HG02885 (cell line): ENCODE measurements around the gene SAP130.

Experiments used
- ATAC-seq: cut with Tn5 transposase; IDR thresholded peaks from one replicate; pipeline ENCODE4 v1.9.1; 2021; ENCODE audit warnings: mild to moderate bottlenecking; ENCODE audit not compliant: unreplicated experiment, poor library complexity

SAP130 gene

DNA sequence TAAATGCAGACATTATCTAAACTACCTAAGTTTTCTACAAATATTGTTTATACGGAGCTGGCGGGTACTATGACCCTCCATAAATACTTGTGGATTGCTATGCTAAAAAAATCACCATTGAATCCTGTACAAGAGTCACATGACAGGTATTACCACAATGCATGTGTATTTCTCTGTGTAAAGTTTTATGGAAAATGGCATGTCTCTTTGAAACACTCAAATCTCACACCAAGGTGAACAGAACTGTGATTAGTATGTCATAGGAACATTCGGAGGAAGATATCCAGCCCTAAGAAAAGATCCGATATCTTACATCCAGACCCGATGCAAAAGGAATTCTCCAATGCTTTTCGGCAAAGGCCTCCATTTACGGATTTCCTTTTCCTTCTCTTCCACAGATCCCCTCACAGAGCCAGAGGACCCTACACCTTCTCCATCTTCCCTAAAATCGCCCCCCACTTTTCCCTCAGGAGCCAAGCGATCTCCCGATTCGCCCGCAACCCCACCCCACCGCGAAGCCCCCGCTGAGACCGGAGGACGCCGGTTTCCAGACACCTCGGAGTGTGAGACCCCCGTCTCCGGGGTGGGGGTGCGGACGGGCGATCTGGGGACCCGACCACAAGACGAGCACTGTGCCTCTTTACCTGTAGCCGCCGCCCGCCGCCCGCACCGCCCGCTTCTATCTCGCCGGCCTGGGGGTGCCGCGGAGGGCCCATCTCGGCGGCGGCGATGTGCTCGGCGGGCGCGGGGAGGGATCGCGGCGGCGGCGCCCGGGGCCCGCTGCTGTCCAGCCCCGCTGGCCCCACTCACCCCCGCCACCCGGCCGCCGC lies 1.2 kb downstream of the SAP130 start:
- no peak for ATAC-seq

DNA sequence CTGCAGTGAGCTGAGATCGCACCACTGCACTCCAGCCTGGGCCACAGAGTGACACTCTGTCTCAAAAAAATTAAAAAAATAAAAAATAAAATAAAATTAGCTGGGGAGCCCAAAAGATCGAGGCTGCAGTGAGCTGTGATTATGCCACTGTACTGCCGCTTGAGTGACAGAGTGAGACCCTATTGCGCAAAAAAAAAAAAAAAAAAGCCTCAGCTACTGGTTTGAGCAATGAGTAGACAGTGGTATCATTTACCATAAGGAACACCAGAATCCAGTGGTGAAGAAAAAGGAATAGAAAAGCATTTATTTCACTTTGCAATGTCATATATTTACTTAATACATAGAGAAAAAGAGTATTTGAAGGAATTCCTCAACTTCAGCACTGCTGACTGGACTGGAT lies 3.0 kb downstream of the SAP130 start:
- no peak for ATAC-seq

DNA sequence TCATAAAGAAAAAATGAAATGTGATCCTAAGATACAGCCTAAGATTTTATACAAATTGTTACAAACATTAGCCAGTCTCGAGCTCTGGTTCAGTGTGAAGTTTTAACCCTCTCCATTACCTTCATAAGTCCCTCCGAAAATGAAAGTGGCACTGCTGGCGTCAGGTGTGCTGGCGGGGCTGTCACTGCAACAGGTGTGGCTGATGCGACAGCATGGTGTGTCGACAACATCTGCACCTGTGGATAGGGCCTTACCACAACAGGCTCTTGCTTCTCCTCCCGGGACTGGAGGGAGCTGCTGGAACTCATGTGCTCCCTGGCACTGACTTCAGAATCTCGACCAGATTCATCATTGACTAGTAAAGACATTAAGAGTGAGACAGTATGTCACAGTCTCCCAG lies 10.3 kb downstream of the SAP130 start:
- ATAC-seq: no peak

DNA sequence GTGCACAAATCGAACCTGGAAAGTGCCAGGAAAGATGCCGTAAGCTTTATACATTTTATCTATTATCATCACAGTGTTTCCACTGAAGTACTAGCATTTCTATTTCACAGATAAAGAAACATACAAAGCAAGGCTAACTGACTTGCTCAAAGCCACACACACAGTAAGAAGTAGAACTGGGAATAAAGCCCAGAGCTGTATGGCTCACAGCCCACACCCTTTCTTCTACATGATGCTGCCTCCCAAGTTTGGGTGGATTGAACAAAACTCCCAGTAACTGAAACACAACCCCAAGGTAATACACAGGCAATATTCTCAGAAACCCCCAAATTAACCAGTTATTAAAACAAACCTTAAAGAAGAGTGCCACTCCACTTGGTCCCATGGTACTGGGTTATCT lies 11.2 kb downstream of the SAP130 start:
- ATAC-seq: no peak

DNA sequence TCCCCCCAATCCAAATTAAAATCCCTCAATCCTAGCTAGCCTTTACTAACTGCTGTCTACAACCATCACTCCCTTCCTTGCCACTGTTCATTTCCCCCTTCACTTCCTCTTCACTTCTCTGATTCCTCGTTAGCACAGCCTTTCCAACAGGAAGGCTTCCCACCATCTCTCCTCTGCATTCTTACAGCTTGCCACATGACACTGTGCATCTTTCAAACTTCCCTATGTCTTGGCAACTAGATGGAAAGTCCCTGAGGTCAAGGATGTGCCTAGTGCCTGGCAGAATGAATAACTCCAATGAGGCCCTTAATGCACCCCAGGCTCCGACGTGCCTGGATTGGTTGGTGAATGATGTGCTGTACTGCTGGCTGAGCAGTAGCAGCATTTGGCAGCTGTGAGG lies 15.2 kb downstream of the SAP130 start:
- no peak for ATAC-seq

DNA sequence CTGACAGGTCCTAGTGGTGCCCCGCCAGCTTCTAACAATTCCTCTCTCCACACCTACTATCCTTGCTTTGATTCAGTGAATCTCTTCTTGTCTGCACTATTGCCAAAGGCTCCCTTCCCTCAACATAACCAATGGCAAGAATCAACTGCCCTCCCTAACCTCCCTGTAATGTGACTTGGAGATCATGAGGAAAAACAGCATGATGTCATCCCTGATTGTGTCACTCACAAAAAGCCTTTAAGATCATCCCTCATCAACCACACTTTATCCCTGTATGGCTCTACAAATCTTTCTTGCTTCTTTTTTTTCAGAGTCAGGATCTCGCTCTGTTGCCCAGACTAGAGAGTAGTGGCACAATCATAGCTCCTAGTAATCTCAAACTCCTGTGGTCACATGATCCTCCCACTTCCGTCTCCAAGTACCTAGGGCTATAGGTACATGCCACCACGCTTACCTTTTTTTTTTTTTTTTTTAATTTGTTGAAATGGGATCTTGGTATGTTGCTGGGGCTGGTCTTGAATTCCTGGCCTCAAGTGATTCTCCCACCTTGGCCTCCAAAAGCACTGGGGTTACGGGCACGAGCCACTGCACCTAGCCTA lies 19.7 kb downstream of the SAP130 start:
- ATAC-seq: no peak

DNA sequence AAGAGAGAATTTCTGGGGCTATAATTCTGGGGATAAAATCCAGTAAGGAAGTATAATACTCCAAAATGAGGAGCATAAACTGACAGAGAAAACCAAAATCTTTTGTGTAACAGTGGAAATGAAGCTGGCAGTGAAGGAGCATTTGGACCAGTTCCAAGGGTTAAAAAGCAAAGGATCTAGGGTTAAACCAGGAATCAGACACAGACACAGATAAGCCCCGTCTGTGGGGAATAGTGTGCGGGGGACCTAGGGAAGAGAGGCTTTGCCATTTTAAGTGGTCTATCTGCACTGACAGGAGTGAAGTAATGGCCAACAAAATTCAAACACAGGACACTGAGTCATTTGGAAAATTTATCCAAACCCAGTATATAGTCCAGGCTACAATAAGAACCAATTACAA lies 23.4 kb downstream of the SAP130 start:
- no peak for ATAC-seq

DNA sequence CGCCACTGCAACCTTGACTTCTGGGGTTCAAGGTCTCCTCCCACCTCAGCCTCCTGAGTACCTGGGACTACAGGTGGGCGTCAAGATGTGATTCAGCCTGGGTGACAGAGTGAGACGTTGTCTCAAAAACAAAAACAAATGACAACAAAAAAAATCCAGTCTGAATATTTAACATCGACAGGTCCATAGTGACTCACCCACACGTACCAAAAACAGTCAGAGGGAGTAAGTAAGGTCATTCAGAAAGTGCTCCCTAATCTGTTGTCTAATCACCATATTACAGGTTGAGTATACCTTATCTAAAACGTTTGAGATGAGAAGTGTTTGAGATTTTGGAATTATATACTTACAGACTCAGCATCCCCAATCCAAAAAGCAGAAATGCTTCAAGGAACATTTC lies 24.4 kb downstream of the SAP130 start:
- ATAC-seq: no peak

DNA sequence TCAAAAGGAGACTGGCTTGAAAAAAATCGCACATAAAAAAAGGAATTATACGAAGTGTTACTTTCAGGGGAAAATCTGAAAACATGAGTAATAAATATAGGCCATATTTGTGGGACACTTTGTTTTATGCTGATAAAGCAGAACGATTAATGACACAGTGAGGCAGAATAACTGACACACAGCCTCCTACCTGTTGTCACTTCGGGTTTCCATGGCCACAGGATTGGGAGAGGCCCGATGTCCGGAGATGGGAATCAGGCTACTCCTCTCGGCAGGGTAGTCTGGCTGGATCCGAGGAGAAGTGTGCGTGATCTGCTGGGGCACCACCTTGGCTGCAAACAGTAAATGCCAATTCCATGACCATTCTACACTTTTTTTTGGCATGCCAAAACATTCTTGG lies 31.7 kb downstream of the SAP130 start:
- no peak for ATAC-seq

DNA sequence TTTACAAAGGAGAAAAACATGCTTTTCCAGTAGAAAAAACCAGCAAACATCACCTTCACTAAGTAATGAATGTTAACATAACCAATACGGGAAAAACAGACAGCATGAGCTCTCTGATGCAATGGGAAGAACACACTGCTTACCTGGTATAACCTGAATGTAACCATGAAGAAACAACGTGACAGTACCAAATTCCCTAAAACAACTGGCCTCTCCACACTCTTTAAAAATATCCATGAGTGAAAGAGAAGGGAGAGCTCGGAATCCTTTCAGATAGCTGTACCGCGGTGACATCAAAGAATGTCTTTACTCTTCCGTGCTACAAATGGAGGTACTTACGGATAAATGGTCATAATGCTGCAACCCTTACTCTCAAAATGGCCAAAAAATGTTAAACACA lies 32.1 kb downstream of the SAP130 start:
- ATAC-seq: no peak

DNA sequence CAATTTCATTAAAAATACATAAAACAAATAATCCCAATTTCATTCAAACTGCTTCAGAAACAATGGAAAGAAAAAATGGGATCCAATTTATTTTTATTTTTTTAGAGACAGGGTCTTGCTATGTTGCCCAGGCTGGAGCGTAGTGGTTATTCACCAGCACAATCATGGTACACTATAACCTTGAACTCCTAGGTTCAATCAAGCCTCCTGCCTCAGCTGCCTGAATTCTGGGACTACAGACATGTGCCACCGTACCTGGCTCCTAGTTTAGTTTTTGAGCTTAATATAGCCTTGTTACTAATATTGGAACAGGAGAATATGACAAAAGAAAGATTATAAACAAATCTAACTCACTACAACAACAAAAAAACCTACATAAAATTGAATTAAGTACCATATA lies 34.2 kb downstream of the SAP130 start:
- ATAC-seq: no peak

DNA sequence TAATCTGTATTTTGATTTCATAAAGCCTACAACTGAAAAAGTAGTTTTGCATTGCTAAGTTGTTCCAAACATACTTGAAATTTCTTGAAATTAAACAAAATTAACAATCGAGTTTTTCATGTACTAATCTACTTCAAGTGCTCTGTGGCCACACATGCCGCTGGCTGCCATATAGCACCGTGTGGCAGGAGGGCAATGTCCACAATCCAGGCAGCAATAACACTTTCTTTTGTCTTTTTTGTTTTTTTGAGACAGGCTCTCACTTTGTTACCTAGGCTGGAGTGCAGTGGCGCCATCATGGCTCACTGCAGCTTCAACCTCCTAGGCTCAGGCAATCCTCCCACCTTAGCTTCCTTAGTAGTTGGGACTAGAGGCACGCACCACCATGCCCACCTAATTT lies 36.1 kb downstream of the SAP130 start:
- no peak for ATAC-seq

DNA sequence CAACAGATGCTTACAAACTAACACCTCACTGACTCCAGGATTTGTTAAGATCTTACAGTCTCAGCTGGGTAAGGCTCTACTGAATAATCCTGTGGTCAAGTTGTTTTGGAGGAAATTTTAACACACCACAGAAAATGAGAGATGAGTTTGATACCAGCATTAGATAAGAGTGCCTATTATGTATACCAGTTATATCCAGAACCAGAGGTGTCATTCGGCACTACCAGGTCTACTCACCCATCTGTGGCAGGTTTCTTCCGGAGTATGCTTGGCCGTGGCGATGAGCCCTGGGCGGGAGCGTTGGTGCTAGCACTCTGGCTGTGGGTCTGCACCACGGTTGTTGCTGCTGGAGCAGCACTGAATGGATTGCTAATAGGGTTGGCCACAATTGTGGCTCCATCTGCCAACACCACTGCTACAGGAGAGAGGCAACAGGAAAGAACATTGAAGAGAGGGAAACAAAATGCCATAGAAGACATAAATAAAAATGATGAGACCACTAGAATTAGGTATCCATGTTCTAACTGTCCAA lies 41.2 kb downstream of the SAP130 start:
- ATAC-seq: no peak

DNA sequence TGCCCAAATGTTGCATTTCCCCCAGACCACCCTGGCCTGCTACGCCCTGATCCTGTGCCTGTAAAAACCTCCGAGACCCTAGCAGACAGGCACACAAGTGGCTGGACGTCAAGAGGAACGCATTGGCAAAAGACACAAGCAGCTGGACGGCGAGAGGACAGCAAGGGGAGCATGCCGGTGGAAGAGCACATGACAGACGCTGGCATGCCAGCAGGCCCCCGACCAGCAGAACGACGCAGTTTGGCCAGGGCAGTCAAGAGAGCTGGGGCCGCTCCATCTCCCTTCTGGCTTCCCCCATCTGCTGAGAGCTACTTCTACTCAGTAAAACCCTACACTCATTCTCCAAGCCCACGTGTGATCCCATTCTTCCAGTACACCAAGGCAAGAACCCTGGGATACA lies 42.1 kb downstream of the SAP130 start:
- no peak for ATAC-seq

DNA sequence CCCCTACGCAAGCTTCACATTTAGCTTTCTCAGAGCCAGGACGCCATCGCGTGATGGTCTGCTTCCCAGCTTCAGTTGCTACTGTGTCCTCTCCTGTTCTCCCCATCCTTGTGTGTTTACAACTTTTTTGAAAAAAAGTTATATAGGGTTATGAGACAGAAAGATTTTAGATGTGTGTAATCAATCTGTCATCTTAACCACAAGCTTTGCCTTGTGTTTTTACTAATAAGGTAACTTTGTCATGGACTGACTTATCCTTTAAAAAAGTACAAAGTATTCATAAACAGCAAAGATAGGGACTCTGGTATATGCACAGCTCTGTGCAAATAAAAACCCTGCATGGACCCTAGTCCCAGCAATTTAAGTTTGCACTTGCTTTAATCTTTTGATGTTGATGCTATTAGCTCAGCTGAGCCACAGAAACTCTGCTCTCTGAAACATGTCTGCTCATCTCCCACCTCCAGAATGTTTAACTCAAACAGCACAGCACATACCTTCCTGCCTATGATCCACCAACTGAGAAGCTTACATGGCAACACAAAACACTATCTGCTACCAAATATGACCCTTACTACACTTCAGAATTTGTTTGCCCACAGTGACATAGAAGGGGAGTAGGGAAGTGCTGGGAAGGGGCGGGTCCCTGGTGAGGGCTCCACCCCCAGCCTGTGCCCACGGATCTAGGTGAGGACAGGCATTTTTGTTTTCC lies 42.7 kb downstream of the SAP130 start:
- no peak for ATAC-seq

DNA sequence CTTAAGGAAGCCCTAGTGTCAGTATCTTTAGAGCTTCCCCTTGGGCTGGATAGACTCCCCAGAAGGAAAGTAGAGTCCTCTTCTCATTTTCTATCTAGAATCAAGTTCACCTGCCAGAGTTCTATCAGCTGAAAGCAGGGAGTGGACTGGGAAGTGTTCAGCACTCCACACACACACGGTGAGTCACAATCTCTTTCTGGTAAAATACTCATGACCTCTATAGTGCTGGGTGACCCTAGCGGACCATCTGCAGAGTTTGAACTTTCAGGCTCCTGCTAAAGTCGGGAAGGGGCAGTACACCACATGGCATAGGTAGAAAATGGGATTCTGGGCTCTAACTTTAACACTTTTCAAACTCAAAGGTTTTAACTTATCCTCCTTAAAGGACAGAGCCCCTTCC lies 43.3 kb downstream of the SAP130 start:
- ATAC-seq: no peak

DNA sequence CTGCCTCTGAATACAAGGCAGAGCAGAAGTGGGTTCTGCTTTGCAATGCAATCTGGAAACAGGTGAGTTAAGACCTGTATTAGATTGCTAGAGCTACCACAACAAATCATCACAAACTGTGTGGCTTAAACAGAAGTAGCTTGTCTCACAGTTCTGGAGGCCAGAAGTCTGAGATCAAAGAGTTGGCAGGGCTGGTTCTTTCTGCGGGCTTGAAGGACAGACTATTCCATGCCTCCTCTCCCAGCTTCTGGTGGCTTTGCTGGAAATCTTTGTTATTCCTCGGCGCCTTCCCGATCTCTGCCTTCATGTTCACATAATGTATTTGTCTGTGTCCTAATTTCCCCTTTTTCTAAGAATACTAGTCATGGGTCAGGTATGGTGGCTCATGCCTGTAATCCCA lies 58.4 kb downstream of the SAP130 start:
- no peak for ATAC-seq

DNA sequence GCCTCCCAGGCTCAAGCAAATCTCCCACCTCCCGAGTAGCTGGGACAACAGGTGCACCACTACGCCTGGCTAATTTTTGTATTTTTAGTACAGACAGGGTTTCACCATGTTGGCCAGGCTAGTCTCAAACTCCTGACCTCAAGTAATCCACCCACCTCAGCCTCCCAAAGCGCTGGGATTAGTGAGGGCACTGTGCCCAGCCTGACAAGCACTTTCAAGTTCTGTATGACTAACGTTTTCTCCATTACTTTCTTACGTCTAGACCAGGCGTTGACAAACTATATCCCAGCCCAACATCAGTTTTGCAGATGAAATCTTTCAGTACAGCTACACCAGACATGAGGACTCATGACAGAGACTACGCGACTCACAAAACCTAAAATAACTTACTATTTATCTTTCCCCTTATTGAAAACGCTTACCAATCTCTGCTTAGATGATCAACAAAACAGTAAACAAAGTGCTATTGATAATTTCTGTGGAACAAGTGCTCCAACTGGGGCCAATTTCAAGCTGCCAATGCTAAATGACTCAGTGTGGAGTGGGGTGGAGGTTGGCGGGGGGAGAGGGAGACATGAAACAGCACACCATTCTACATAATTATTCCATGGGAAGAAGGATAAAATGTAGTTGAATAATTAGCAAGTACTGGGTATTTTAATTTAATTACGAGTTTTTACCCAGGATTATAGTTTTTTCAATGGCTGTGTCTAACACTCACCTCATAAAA lies 59.1 kb downstream of the SAP130 start:
- ATAC-seq: no peak

DNA sequence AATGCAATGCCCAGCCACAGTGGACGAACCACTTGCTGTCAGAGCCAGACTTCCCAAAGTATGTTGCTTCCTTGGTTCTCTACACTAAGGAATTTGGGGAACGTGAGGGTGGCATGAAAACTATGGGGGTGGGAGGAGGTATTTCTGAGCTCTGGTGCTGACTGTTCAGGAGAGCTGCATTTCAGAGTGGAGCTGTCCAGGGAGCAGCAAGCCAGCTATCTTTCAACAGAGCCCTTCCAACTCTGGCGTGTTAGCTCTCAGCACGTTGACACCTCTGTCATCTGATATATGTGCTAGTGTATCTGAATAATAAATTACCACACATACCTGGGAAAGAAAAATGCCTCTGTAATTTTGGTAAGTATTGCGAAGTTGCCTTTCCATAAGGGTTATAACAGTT lies 66.1 kb downstream of the SAP130 start:
- no peak for ATAC-seq

DNA sequence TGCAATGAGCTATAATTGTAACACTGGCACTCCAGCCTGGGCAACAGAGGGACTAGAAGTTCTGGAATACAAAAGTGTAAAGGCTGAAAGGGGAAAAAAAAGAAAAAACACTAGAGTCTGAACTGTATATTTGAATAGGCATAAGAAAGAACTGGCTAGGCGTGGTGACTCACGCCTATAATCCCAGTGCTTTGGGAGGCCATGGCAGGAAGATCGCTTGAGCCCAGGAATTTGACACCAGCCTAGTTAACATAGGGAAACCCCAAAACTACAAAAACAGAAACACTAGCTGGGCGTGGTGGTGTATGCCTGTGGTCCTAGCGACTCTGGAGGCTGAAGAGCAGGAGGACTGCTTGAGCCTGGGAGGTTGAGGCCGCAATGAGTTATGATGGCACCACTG lies 70.6 kb downstream of the SAP130 start:
- ATAC-seq: no peak

DNA sequence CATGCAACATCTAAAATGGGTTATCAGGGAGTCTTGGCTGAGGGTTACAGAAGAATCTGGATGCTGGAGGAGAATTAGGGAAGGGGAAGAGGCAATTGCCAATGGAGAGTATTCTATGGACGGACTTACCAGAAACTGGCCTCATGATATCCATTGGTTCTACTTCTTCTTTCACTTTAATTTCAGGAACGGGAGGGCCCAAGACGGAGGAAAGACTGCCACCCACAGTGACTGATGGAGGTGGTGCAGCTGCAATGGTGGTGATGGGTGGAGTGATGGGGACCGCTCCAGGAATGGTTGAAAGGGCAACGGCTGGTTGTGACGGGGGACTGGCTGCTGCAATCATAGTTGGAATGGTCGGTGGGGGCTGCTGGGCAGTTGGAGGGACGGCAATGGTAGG lies 73.0 kb downstream of the SAP130 start:
- ATAC-seq: no peak
